Hematopoietic multipotent progenitor cell treated with erythropoietin and hydrocortisone succinate and interleukin-3 and kit ligand, for 4 days (in vitro differentiated cells): Measurements from ENCODE around the gene TYSND1.
"Not testable (repeated sequence)": the region's sequence is repeated elsewhere in the genome, so short reads cannot be mapped to it uniquely, and the experiment has no call there.

ENCODE experiments used
- DNase-seq: peaks from one replicate; pipeline ENCODE4 v3.0.0-alpha.2; 2015

TYSND1 gene

DNA sequence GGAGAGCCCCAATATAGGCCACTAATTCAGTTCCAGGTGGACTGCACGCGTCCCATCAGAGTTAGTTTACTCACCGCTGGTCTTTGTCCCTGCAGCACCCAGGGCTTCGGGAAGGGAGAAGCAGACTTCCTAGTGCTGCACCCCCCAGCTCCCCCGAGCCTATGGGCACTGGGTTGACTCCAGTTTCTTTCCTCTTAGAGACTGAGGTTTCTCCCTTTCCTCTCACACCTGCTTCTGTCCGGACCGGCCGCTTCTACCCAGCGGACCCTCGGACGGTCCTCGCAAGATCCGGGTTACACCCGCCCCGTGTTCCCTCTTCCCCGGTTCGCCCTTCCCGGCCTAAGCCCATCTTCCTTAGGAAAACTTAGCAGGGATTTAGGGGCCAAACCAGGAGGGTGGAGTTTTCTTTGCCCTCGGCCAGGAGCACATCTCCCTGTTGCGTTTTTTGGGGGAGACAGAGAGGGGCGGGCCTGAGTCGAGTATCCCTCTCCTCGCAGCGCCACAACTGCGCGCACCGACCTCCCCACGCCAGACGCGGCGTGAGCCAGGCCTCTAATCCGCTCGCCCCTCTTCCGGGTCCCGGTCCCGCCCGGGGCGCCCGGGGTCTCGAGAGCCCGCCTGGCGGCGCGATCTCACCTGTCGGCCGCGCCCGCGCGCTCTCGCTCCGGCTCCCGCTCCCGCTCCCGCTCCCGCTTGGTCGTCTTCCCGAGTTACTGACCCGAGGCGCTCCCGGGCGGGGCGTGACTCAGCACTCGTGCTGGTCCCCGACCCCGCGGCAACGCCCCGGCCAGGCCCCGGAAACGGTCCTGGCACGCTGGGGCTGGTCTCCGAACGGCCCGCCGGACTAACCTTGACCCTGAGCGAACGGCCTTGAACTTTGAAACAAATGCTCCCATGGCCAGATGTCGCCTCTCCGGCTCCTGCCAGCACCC, 14.1 kb downstream of the TYSND1 start, which contains the start of gene AIFM2:
AIFM2 (minus strand) TSS at position 728 of the 932 bp plus-strand sequence. CDS start 8,741 bp downstream, outside the sequence.
- peak; percentile 54 for DNase-seq

DNA sequence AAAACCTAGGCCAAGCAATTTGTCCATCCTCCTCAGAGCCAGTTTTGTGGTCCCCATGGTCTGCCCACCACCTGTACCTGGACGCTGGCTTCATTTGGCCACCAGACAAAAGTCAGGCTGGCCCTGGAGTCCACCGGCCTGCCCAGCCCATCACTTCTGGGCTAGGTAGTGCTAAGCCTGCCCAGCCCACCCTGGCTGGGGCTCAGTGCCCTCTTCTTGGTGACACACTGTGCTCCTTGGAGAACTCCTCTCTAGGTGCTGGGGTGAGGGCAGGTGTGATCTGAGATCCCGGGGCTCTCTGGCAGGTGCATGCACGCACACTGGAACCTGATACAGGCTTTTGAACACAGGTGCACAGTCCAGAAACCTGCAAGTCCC, 15.0 kb downstream of the TYSND1 start:
- DNase-seq: no peak

DNA sequence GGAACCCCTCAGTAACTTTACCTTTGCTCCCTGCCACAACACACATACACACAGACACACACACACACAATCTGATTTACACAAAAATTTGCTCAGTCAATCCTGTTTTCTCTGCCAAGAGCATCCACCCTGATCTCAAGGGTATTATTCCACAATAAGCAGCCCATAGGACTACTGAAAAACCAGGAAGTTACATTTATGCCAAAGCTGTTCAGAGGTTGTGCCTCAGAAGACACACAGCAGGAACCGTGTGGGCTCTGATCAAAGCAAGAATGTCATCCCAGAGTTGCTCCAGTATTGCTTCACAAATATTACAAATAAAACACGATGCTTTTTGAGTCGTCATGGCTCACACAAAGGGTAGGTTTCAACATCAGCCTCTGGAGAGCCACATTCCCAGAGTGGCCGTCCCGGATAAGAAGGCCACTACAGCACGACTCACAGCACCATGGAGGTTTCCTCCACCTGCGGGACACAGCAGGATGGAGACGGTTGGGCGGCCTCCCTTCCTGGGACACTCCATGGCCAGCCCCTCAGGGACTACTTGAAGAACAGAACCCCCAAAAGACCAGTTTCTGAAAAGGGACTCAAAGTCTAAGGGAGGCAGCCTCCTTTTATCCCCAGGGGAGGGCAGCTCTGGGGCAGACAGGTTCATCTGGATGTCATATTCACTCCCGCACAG, 15.5 kb downstream of the TYSND1 start:
- no peak for DNase-seq

DNA sequence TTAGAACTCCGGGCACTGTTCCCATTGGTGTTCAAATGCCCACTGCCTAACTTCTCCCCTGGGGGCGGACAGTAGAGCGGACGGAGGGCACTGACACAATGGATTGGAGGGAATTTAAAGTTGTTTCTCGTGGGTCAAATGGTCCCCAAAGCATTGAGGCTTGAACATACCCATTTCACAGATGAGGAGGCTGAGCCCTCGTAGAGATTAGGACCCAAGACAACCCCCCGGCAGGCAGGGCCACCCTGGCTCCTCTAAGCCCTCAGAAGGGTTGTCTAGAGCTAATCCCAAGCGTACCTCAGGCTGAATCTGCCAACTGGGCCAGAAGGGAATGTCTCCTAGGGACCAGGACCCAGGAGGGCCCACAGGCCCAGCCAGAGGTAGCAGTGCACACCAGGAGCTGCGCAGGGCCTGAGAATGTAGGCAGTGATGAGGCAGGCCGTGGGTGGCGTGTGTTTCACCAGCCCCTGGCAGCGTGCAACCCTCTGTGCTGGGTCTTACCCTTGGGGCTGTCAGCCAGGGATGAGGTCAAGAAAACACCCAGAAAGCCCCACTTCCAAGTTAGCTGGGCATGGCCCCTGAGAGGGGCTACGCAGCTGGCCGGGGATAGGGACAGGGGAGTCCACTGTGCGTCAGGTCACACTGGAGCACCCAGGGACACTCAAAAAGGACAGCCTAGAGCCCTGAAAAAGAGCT, 19.7 kb downstream of the TYSND1 start:
- no peak for DNase-seq

DNA sequence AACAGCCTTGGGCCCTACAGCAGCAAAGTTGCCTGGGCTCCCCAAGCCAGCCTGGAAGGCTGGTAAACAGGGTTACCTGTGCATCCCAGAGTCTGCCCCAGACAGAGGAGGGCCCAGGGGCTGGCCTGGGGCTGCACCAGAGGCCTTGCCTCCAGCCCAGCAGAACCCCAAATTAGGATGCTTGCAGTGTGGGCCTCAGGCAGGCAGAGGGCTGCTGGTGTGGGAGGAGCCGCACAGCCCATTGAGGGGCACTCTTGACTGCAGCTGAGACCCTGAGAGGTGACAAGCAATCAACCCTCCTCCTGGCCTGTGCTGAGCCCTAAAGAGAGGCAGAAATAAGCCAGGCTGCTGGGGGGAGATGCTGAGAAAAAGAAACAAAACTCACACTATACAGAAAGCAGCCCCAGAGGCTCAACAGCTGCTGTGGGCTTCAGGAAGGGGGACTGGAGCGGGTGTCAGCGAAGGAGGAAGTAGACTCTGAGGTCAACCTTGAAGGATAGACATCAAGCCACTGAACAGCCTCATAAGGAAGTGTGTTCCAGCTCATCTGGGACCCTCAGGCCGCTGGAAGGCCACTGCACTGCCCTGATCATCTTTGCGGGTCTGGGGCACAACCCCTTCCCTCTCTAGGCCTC, 20.5 kb downstream of the TYSND1 start:
- peak; percentile 85 for DNase-seq

DNA sequence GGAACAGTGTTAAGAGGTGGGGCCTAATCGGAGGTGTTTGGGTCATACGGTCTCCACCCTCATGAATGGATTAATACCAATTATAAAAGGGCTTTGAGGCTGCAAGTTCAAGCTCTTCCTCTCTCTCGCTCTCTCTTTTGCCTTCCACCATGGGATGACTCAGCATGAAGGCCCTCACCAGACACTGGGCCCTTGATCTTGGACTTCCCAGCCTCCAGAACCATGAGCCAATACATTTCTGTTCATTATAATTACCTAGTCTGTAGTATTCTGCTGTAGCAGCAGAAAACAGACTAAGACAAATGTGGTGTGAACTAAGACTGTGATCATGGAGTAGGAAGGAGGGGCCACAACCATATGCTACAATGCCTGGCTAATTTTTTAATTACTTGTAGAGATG, 21.6 kb downstream of the TYSND1 start:
- DNase-seq: no peak

DNA sequence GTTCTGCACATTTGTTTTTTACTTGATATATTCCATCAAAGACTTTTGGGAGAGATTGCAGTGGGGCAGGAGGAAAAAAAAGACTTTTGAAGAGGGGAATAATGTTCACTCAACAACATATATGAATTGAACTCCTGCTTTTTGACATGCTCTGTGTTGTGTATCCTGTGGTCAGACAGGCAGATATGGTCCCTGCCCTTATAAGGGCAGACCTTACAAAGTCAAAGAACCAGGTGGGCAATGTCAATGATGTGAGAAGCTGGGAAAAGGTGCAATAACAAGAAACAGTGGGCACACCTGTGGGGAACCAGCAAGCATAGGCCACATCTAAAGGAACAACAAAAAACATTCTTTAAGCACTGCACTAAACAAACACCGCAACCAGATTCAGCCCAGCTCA, 22.1 kb downstream of the TYSND1 start:
- DNase-seq: no peak

DNA sequence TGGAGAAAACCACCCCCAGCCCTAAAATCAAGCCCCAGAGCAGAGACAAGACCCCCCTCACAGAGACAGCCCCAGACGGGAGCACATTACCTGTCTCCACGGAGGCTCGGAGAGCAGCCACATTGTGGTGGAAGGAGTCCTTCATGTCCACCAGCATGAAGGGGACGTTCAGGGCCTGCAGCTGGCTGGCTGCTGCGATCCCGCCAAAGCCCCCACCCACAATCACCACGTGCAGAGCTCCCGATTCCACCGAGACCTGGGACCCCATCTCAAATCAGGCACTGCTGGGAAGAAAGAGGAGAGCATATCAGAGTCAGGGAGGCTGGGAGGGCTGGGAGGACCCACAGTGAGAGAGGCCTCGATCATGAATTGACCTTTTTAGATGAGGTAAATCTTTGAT, 22.7 kb downstream of the TYSND1 start:
- no peak for DNase-seq

DNA sequence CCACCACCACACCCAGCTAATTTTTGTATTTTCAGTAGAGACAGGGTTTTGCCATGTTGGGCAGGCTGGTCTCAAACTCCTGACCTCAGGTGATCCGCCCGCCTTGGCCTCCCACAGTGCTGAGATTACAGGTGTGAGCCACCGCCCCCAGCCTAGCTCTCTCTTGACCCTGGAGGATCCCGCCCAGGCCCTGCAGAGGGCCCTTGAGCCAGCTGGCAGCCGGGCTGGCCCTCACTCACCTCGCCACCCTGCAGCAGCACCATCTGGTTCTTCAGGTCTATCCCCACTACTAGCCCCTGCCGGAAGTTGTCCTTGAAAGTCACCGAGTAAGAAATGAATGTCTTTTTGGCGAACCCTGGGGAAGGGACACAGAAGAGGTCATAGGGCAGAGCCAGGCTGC, 23.3 kb downstream of the TYSND1 start:
- not testable (repeated sequence) for DNase-seq

DNA sequence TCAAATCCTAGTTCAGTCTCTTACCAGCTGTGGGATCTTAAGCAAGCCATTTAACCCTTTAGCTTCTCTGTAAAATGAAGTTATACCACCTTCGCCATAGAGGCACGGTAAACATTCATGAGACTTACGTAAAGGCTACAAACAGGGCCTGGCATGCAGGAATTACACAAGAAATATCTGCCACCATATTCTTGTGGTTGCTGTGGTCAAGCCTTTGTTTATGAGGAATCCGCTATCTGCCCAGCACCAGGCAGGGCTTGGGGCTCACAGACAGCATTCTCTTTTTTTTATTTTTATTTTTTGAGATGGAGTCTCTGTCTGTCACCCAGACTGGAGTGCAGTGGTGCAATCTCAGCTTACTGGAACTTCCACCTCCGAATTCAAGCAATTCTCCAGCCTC, 23.8 kb downstream of the TYSND1 start:
- peak; percentile 97 for DNase-seq

DNA sequence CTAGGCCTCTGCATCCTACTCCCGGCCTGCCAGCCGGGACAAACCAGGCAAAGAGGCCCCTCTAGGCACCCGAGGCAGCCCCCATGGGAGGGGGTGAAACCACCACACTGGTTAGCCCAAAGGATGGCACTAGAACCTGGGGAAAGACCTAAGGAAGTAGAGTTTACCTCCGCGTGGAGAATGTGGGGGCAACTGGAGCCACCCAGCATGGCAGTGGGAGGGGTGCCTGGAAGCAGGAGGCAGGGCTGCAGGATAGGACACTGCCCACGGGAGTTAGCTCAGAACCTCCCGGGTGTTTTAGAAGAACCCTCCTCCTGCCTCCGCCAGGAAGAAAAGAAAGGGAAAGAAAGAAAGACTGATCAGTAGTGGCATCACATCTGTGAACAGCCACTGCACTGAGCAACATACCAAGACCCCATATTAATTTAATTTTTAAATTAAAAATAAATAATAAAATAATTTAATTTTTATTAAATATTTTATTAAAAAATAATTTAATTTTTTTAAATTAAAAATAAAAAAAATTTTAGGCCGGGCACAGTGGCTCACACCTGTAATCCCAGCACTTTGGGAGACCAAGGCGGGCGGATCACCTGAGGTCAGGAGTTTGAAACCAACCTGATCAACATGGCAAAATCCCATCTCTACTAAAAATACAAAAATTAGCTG, 25.1 kb downstream of the TYSND1 start:
- DNase-seq: no peak

DNA sequence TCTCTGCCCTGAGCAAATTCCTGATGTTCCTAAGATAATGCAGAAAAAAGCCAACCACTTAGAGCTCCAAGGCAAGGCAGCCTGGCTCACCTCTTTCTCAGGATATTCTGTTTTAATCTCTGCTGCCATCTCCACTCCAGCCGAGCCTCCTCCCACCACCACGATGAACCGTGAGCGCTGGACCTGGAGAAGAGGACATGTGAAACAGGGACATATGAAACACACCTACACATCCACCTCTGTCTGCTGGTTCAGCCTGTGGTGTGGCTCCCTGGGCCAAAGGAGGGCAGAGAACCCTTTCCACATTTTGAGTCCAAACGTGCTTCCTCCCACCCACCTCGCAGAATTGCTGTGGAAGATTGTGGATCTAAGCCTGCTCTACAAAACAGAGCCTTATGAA, 26.1 kb downstream of the TYSND1 start:
- DNase-seq: no peak

DNA sequence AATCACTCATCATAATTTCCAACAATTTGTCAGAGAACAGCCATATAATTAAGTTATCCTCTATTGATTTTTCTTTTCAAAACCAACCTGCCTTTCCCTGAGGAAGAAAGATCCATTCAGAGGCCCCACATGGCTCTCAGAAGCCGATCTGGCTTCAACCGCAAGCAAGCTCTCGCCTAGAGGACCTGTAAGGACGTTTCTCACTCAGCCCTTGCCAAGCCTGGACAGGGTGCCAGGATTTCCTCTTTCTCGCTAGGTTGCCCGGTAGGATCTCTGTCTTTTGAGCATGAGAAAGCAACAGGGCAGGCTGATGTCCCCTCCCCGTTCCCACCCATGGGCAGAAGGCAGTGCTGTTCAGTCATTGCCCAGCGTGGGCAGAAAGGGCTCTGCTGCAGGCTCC, 26.9 kb downstream of the TYSND1 start:
- no peak for DNase-seq

DNA sequence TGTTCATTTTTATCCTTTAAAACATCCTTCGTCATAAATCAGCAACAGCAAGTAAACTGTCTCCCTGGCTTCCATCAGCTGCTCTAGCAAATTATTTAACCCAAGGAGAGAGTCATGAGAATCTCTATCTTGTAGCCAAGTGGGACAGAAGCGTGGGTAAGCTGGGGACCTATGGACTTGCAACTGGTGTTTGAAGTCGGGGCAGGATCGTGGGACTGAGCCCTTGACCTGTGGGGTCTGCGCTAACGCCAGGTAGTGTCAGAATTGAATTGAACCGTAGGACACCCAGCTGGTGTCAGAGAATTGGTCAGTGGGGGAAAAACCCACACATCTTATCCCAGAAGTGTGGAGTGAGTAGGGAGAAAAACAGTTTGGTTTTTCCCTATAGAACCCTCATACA, 27.3 kb downstream of the TYSND1 start:
- no peak for DNase-seq

DNA sequence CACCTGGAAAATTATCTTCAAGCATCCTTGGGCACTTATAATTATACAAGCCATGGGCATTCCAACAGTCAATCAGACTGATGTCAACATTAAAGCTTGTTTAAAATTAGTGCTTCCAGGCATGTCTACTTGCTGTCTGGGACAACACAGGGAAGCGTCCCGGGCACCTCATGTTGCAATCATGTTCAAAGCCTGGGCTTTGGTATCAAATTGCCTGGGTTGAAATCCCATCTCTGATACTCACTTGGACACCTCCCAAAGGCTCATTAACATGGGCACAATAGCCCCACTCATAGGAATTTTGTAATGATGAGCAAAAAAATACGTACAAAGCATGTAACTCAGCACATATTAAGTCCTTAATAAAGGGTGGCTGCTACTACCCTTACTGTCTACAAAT, 28.3 kb downstream of the TYSND1 start:
- DNase-seq: no peak

DNA sequence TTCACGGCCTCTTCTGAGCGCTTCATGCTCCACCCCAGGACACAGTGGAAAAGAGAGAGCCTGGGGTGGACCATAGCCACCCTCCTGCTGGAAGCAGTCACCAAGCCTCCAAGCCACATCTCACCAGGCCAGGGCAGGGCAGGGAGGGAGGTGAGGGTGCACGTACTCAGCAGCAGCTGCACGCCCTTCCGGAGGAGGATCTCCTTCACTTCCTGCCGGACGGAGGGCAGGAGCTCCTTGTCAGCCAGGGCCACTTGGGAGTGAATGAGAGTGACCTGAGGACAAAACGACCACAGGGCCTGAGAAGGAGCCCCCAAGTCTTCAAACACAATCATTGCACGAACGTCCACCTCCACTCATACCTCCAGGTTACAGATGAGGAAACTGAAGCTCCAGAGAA, 28.9 kb downstream of the TYSND1 start:
- no peak for DNase-seq

DNA sequence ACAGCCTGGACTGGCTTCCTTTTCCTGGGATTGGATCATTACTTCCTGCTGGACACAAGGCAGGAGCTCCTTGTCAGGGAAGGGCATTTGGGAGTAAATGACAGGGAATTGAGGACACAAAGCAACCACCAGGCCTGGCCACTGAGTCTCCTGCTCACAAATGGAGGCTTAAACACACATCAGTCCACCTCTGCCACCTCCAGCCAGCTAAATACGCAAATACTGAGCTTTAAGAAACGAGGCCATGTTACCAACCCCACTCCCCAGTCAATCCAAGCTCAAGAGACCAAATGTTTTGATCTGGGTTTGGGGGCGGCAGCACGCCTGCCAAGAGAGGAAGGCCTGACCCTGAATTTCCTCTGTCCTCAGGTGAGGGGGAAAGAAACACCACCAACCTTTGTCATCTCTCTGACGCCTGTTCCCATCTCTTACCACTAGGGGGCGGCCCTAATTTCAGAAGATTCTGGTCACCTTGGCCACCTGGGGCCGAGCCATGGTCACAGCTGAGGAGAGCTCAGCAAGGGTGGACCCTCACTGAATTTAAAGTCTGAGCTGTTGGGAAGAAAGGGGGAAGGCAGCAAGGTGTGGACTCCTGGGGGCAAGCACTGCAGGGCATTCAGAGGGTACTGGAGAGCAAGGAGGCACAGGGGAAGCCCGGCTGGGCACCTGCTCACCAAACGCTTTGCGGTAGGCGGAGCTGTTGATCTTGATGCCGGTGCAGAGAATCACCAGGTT, 30.4 kb downstream of the TYSND1 start:
- DNase-seq: peak; percentile 66

DNA sequence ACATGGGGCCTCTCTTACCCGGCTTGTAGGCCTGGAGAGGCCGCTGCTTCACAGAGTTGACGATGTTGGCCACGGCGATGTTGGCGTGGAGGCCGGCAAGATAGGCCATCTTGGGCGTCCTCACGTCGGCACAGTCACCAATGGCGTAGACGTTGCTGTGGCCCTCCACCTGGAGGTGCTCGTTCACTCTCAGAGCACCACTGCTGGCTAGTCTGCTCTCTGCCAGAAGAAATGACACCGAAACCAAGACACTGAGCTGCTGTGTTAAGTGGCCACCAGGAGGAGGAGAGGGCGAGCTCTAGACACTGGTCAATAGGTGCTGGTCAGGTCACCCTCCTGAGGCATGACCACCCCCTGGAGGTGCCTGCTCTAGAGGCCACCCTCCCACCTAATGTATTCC, 31.6 kb downstream of the TYSND1 start:
- no peak for DNase-seq

DNA sequence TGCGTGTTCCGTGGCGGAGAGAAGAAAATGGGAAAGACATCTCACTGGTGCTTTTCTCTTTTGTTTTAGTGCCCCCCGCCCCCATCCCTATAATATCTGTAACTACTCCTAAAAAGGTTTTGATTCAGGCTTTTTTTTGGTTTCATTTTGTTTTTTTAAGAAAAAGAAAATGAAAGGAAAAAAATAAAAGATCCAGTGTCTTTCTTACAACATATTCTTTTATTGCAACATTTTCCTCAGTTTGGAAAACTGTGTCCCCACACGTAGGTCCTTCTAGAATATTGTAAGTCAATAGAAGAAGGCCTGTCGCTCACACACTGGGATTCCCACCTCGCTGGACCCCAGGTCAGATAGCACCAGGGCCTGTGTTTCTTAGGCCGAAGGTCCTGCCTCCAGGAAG, 34.4 kb downstream of the TYSND1 start:
- DNase-seq: no peak

DNA sequence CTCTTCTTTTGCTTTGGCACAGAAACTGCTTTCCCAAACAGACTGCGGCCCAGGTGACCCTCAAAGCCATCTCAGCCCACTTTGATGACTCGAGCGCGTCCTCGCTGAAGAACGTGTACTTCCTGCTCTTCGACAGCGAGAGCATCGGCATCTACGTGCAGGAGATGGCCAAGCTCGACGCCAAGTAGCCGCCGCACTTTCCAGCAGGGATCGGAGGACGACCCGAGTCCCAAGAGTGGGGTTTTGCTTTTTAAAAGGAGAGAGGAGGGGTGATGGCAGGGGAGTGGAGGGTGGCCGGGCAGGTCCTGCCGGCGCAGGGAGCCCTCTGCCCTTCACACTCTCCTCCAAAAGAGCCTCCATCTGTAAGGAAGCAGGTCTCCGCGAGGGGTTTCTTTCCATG, 35.0 kb downstream of the TYSND1 start:
- no peak for DNase-seq

DNA sequence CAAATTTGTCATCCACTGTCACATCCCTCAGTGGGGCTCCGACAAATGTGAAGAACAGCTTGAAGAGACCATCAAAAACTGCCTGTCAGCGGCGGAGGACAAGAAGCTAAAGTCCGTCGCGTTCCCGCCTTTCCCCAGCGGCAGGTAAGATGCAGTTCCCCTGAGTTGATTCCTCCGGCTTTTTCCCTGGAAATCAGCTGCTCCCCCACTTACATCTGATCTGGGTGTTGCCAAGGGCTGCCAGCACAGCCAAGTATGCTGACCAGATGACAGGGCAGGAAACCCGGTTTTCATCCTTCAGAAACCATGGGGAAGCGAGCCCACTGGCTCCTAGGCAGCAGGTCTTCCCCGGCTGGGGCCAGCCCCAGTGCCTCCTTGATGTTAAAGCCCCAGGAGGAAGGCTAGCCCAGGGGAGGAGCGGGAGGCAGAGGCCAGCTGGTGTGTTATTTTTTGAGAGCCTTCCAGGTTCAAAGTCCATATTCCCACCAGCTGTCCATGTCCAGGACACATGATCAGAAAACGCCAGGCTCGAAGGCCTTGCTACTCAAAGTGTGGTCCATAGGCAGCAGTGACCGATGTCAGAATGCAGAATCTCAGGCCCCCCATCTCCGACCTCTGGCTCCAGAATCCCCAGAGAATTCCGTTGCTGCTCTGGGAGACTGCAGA, 37.3 kb downstream of the TYSND1 start:
- no peak for DNase-seq
